ENCODE data around the gene MPPED2.

DNA sequence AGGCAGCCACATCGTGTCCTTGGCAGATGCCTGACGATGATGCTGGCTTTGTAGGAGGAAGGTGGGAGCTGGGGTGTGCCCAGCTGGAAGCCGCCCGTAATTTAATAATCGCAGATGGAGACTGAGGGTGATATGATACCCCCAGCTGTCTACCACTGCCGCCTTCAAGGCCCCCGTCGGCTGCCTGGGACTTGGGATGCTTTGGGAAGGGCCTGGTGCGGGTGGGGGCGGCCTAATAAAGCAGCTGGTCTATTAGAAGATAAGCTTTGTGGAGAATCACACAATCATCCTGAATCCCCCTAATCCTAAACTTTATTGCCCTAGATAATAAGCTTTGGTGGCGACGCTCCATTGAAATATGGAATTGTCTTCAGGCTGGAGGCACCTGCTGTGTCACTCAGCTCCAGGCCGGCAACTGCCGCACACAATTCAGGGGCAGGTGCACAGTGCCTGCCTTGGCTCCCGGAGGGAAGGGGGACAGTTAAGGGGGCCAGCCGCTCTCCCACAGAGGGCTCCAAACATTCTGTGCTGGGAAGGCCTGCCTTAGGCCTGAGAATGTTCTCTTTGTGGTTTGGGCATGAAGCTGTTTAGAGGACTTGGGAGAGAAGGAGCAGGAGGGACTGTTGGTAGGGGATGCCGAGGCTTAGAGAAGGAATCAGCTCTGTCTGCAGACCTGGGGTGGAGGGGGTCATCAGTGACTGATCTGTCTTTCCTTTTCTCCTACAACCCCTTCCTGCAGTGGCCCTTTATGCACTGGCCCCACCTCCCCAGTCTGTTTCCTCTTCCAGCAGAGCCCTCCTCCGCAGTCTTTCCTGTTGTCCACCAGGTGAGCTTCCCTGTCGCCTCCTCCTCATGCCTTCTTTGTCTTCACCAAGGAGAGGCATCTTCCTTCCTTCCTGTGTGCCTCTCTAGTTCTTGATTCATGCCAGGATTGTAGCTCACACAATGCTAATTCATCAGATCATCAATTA lies 198.0 kb downstream of the MPPED2 start:
- TF ChIP-seq POLR2A (IDR thresholded peaks at IDR 0.05) = no peak
- TF ChIP-seq, protein P1, sequence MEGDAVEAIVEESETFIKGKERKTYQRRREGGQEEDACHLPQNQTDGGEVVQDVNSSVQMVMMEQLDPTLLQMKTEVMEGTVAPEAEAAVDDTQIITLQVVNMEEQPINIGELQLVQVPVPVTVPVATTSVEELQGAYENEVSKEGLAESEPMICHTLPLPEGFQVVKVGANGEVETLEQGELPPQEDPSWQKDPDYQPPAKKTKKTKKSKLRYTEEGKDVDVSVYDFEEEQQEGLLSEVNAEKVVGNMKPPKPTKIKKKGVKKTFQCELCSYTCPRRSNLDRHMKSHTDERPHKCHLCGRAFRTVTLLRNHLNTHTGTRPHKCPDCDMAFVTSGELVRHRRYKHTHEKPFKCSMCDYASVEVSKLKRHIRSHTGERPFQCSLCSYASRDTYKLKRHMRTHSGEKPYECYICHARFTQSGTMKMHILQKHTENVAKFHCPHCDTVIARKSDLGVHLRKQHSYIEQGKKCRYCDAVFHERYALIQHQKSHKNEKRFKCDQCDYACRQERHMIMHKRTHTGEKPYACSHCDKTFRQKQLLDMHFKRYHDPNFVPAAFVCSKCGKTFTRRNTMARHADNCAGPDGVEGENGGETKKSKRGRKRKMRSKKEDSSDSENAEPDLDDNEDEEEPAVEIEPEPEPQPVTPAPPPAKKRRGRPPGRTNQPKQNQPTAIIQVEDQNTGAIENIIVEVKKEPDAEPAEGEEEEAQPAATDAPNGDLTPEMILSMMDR (IDR thresholded peaks at IDR 0.05) = no peak
